NCI-H1105 (cell line): ENCODE data around the gene ZFX.
"Not testable (repeated sequence)": the region's sequence is repeated elsewhere in the genome, so short reads cannot be mapped to it uniquely, and the experiment has no call there.

Experiments used
- DNase-seq: peaks from one replicate; lab custom pipeline; 2025; lab: John Stamatoyannopoulos, UW

ZFX gene

DNA sequence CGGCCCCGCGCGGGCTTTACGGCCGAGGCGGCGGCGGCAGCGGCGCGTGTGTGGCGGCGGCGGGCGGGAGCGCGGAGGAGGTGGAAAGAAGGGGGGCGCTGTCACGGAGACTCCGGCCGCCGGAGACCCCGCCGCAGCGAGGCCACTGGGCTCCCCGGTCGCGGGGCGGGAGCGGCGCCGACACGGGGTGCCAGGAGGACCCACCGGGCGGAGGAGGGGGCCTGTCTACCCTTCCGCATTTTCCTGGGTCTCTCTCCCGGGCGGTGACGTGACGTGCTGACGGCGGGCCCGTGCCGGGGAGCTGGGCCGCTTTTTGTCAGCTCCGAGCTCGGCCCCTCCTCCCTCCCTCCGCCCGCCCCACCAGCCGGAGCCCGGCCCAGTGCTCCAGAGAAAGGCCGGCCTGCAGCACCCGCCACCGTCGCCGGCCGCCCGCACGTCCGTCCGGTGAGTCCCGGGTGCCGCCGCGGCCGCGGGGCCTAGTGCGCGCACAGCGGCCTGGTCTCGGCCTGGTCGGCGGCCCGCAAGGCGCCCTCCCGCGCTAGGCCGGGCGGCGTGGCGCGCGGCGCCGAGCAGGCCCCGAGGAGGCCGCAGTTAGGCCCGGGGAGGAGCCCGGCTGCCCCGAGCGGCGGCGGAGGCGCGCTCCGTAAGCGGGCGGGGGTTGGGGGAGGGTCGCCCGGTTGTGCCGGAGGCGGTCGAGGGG lies at the start of gene ZFX:
TSS of gene ZFX (plus strand) at position 379 of the 700 bp plus-strand sequence. CDS start 23,014 bp downstream, outside the sequence.
- peak; percentile 3 for DNase-seq

DNA sequence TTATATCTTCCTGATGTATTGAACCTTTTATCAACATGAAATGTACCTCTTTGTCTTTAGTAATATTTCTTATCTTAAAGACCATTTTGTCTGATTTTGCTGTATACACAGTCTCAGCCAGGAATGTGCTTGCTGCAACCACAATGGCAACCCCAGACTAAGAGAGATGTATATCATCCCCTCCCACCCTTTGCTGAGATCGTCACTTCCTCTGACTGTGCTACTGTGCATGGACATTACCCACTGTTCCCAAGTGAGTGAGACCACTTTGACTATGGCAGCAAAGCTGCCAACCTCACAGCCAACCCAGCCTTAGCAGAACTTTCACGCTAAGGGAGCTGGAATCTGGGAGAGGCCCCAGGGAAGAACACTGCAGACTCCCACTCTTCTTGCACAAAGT lies 48.8 kb upstream of the ZFX start:
- no peak for DNase-seq

DNA sequence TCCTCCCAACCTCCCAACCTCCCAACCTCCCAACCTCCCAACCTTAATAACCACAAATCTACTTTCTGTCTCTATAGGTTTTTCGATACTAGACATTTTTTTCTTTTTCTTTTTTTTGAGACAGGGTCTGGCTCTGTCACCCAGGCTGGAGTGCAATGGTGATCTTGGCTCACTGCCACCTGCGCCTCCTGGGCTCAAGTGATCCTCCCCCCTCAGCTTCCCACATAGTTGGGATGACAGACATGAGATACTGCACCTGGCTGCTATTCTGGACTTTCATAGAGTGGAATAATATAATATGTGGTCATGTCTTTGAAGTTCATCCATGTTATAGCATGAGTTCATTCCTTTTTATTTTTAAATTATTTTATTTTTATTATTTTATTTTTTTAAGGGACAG lies 39.5 kb upstream of the ZFX start:
- peak; percentile 39 for DNase-seq

DNA sequence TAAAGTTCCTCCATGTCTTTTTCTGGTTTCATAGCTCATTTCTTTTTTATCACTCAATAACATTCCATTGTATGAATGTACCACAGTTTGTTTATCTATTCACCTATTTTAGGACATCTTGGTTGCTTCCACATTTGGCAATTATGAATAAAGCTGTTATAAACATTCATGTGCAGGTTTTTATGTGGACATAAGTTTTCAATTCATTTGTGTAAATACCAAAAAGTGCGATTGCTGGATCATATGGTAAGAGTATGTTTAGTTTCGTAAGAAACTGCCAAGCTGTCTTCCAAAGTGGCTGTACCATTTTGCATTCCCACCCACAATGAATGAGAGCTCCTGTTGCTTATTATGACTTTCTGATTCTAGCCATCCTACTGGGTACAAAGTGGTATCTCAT lies 36.3 kb upstream of the ZFX start:
- DNase-seq = no peak

DNA sequence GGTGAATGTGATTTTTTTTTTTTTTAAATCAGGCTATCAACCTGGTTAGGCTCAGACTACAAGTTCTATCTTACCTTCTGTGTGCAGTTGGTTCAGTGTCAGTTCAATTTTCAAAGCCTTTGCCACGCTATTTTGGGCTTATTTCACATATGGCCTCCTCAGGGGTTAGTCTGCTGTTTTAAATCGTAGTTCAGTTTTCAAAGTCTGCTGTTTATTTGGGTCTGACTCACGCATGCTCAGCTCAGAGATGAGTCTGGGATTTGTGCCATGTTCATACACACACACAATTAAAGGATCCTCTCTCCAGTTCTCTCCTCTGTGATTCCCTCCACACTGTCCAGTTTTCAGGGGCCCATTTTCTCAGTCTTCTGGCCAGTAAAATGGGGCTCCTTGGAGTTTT lies 32.3 kb upstream of the ZFX start:
- DNase-seq = no peak

DNA sequence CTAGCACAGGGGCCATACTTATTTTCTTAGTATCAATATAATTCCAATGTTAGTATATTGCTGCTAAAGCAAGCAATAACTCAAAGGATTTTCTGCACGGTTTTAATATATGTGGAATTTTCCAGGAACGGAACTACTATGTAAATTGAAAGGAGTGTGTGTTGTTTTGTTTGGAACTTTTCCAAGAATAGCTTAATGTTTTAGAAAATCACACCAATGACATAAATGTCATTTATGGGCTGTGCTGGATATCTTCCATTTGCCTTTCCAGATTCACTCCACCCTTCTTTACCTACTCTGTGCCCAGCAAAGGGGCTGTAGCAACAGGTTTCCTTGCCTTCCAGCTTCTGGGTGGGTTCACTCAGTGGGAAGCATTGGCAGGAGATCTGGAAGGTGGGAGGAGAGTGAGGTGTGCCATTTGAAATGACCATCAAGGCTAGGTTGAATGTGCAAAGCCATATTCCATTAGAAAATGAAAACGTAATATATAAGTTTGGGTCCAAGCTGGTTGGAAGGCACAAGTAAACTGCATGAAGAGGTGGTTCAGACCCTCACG lies 25.2 kb upstream of the ZFX start:
- DNase-seq = no peak

DNA sequence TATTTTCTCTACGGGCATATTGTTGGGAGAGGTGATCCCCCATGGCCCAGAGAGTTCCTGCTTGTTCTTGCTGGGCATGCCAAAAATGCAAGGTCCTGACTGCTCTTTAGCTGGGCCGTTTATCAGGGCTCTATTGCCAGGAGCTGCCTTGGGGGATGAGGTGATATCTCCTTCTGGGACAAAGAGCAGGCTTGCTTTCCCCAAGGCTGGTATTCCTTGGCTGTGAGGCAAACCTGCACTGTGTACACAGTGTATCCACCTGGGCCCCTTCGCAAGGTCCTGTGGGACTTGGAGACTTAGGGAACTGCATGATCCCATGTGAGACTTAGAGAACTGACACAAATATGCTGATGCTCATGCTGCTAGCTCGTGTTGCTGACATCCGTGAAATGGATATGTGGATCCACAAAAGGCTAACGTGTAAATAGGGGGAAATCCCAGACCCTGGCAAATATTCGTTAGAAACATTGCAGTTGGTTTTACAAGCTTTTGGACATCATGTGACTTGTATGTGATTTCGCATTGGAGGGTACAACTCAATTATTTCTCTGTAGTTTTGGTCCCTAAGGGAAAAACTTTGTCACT lies 24.4 kb upstream of the ZFX start:
- DNase-seq = no peak

DNA sequence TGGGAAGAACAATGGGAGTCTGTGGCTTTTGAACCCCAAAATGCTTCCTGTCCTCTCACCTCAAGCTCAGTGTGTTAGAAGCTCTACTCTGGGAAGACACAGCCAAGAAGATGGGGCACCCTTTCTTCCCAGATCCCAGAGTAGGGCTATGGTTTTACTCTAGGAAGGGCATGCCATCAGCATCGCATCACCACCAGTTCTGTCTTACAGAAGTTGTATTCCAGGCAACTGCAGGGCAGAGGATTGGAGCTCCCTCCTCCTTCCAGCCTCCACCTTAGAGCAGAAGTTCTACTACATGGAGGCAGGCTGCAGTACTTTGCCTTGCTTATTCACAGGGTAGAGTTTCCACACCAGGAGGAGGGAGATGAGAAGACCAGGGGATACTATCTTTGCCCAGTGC lies 18.1 kb upstream of the ZFX start:
- no peak for DNase-seq

DNA sequence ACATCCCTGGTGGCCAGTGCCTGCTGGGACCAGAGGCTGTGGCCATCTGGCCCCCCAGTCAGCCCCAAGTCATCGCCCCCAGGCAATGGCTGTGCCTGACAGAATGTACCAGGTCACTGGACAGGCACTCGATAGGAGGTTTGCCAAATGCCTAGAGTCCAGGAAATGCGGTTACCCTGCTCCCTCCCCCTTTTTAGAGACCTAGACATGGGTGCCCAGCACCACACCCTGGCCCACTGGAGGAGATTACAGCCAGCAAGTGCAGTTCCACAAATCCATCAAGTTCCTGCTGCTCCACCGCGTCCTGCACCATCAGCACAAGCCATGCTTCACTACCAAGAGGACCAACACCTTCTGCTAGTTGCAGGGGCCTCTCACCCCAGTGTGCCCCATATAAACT lies 16.2 kb upstream of the ZFX start:
- DNase-seq = no peak

DNA sequence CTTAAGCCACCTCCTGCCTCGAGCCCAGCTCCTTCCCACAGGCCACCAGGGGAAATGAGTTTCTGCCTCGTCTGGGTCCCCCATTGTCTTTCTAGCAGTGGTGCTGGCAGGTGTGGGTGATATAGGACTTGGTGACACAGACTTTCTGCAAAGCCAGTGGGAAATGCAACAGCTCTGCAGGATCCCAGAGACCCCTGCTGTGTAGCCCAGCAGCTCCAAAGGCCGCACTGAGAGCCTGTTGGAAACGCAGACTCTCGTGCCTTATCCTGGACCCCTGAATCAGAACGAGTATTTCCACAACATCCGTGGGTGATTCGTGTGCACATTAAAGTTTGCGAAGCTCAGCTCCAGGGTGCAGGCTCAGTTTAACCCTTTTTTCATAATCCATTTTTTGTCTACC lies 13.8 kb upstream of the ZFX start:
- DNase-seq = not testable (repeated sequence)

DNA sequence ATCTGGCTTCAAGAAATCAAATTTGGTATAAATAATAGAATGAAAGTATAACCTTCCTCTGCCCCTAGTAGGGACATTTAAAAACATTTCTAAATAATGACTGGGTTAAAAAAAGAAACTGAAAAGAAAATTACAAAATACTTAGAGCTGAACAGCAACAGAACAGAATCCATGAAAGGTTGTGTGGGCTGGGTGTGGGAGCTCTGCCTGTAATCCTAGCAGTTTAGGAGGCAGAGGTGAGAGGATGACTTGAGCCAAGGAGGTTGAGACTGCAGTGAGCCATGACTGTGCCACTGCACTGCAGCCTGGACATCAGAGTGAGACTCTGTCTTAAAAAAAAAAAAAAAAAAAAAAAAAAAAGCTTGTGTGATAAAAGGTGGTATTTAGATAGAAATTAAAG lies 12.3 kb upstream of the ZFX start:
- no peak for DNase-seq

DNA sequence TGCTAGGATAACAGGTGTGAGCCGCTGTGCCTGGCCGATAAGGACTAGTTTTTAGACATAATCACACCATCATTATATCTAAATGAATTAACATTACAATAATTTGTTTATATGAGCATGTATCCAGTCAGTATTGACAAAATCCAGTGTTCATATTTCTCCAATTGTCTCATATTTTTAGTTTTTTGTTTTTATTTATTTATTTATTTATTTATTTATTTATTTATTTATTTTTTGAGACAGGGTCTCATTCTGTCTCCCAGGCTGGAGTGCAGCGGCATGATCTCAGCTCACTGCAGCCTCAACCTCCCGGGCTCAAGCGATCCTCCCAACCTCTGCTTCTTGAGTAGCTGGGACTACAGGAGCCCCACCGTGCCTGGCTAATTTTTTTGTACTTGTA lies 5.5 kb upstream of the ZFX start:
- not testable (repeated sequence) for DNase-seq

DNA sequence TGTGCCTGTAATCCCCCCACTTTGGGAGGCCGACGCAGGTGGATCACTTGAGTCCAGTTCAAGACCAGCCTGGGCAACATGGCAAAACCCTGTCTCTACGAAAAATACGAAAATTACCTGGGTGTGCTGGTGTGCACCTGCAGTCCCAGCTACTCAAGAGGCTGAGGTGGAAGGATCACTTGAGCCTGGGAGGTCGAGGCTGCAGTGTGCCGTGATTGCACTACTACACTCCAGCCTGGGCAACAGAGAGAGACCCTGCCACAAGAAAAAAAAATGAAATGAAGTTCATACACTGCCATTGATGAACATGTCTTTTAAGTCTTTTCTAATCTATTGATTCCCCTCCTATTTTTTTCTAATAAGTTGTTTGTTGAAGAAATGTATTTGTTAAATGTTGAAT lies 5.0 kb upstream of the ZFX start:
- DNase-seq = no peak

DNA sequence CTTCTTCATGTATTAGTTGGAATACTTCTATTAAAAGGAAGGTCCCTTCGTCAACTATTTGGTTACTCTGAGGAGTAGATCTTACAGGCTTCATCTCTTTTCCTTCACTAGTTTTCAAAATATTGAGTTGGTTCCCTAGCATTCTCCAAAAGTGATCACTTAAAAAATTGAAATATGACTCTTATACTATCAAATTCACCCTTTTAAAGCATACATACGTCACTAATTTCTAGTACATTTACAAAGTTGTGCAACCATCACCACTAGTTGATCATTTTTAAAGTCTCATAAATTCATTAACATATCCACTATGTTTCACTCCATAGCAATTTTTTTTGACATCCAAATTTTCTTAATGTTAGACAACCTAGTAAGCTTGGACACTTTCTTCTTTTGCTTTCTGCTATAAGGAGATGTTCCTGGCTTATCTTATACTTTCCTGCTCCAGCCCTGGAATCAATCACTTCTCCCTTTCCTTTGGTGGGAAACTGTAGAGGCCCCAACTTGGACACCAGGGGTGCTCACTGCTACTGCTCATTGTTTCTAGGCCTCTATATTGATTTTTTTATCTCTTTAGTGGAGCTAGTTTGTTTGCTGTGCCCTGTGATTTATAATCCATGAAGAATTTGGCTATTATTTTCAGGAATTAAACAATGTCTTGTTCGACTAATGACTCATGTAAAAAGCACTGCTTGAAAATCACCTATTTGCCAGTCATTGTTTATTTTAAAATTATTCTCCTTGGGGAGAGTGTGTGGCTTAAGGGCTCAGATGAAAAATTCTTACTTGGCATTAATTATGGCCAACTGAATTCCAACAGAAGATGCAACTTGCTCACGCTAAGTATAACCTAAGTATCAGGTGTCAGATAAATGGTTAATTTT lies 4.0 kb upstream of the ZFX start:
- DNase-seq = no peak

DNA sequence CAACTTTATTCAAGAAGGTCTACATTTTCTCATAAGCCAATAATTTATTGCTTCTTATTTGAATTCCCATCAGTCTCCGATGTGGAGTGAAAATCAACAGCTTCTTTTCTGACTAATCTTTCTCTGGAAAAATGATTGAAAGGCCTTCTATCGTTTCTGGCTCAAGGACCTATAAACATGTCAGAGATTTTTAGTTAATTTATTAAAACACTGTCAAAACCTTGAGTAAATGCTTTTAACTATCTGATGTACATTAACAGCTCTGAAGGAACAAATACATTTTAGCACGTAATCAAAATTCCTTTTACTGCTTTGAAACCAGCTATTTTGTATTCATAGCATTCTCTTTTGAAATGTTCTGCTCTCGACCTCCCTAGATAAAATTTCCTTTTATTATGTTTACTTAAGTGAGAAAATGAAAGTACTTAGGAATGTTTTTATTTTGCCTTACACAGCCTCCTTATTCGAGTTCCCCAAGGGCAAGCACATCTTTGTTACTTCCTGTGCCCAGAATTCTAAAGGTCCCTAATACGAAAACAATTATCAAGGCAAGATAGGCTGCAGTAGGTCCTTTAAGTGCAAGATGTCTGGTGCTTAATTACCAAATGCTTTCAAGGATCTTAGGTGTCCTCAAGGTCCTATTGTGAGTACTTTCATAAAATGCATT lies 3.1 kb upstream of the ZFX start:
- no peak for DNase-seq

DNA sequence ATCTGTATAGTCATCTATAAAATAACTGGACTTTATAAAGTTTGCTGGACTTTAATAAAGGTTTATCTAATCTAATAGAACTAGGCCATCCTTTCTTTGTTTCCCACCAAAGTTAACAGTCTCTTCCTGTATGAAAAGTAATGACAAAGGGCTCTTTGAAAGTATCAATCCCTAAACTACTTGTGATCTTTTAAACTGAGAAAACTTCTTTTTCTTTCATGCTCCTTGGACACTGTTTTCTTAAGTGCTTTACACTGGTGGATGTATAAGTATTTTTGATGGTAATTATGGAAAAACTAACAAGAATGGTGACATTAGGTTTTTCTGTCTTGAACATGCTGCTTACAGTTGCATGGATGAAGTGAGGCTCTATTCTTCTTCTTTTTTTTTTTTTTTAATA lies 2.4 kb upstream of the ZFX start:
- DNase-seq = no peak

DNA sequence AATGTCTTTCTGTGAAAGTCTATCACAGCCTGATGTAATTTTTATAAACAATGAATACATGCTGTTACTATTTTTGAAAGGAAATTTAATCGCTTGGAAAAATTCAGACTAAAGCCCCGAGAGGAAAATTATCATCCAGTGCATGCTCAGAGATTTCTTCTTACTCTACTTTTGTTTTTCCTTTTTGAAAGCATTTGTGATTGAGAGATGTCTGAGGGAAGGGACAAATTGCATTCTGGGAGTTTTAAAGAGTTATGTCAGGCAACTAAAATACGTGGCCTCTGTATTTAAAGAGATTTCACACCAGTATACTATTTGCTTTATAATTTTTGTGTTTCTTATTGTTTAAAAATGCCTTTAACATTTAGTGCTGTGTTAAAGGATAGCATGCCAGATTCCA lies 1.4 kb upstream of the ZFX start:
- no peak for DNase-seq

DNA sequence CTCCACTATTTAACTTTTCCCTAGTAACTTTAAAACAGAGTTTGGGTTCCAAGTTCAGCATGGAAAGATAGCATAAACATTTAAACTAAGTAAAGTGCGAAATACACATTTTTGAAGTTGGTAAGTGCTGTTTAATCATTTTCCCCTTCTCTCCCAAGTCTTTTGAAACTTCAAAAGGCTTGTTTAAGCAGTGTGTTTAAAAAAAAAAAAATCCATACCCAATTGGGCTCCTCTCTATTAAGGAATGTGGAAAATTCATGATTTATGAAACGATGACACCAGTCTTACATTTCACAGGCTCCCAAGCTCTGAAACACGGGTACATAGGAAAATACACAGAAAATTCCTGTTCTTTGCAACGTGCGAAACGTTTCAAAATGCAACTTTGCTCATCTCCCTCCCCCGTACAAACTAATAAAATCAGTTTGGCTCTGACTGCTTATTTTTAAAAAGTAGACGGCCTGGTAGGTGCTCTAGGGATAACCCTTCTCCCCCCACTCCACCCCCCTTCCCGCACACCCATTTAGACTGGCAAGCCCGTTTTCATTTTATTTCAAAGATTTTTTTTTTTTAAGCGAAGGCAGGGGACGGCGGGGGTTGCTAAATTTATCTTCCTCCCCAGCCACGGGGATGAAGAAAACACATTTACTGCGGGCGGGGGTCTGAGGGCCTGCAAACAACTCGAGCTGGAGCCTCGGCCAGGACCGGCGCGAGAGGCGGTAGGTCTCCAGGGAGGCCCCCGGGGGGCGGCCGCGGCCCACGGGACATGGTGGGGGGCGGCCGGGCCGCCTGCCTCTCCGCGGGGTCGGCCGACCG lies 786 bp upstream of the ZFX start:
- DNase-seq = no peak

DNA sequence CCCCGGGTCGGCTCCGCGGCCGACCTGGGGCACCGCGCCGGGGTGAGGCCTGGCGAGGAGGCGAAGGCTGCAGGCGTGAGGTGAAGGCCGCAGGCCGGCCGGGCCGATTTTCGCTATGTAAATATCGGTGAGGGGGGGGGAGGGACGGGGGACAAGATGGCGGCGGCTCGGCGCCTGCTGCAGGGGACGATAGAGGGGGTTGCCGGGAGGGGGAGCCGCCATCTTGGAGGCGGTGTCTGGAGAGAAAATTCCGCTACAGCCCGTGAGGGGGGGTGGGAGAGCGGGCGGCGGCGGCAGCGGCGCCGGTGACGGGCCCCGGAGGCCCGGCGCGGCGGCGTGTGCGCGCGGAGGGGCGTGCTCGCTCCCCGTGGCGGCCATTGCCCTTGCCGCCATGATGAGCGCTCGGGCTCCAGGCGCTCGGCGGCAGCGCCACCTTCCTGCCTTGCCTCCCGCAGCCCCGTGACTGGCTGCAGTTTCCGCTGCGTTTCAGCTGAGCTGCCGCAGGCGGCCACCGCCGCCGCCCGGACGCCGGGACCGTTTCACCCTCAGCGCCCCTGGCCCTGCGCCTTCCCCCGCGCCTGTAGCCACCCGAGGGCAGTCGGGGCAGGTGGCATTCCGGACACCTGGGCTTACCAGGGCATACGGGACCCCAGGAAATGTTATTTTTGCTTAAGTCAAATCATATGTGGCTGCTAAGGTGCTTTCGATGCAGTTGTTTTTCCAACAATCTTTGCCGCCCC lies 692 bp downstream of the ZFX start:
- DNase-seq = peak; percentile 70

DNA sequence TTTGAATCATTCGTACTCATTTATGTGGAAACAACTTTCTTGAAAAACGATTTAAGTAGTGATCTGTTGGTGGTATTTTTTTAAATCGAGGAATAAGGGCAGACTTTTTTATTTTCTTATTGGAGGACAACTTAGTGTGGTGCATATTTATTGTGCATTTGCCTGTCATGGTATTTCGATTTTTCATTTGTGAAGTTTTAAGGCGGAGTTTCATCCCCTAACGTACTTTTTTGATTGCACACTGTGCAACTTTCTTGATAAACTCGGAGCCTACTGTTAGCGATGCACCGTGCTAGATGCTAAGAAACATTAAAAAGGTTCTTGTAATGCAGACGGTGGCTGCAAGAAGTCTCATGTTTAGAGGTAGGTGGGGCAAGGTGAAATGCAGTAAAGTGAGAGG lies 1.4 kb downstream of the ZFX start:
- DNase-seq = no peak

DNA sequence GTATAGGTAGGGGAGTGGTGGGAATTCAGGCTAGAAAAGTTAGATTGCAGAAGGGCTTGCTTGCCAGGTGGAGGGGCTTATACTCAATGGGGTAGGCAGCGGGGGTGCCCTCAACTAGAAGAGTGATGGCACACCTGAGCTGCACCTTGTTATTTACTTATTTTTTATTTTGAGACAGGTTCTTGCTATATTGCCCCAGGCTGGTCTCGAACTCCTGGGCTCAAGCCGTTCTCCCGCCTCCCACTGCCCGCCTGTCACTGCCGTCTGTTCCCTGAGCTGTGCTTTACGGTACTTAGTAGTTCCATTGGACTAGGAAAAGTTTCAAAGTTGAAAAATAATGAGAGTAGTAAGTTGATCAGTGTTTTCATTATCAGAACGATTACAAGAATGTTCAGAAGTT lies 2.0 kb downstream of the ZFX start:
- DNase-seq = no peak
